Large intestine (tissue), 3 donors: ENCODE measurements around the gene CYP2F1. TPM values are rescaled to one million over a fixed set of nuclear protein-coding genes. Genes with fewer than 3 reads are reported as not detected.
A peak's percentile ranks its signal among the peaks of the same experiment; 100 is the strongest.
"Not testable (repeated sequence)": the region's sequence is repeated elsewhere in the genome, so short reads cannot be mapped to it uniquely, and the experiment has no call there.

Source experiments
- DNase-seq, 2 donors: peaks; one replicate each; pipeline versions ENCODE4 v3.0.0 to v3.0.0-alpha.2; 2013
- H3K27ac ChIP-seq: one replicate; pipeline ENCODE4 v1.5.1; 2013; ENCODE audit warnings: low read length
- H3K27me3 ChIP-seq: 2 replicates; pipeline ENCODE4 v1.6.1; 2013; ENCODE audit warnings: low read length; ENCODE audit not compliant: control insufficient read depth, insufficient read depth
- H3K36me3 ChIP-seq: 2 replicates; pipeline ENCODE4 v1.6.1; 2013; ENCODE audit warnings: low read length; ENCODE audit not compliant: control insufficient read depth, insufficient read depth
- H3K4me1 ChIP-seq: one replicate; pipeline ENCODE4 v1.6.1; 2013; ENCODE audit warnings: low read length; ENCODE audit not compliant: control insufficient read depth, insufficient read depth
- H3K4me3 ChIP-seq: one replicate; pipeline ENCODE4 v1.5.1; 2013; ENCODE audit warnings: low read length
- H3K9me3 ChIP-seq: one replicate; pipeline ENCODE4 v1.6.1; 2013; ENCODE audit warnings: mild to moderate bottlenecking, low read depth, low read length, moderate library complexity; ENCODE audit not compliant: control insufficient read depth
- WGBS: methylation state at CpG from one replicate; pipeline ENCODE4 v1.1.5; 2013; ENCODE audit warnings: low lambda C conversion rate; ENCODE audit not compliant: insufficient coverage; 5-methylcytosine and 5-hydroxymethylcytosine counted together
- polyA plus RNA-seq: library from polyadenylated mRNA; unstranded; fragments of 120-200 nt; gene quantifications from one replicate; pipeline ENCODE4 v1.2.1, GENCODE V29; 2013

CYP2F1 gene
- polyA plus RNA-seq, 1 donor = 0.06 TPM

GRCh38 chr19:41149831-41150230 lies 35.6 kb downstream of the CYP2F1 start:
- Histone ChIP-seq H3K4me1 (no peaks in the 10 kb centered on the region), H3K27ac (no peak overlapping the region), H3K9me3 (no peaks in the 10 kb centered on the region), H3K27me3 (no peaks in the 10 kb centered on the region), H3K36me3 (no peaks in the 10 kb centered on the region), H3K4me3 (no peak overlapping the region)
- WGBS = 100% methylated on average over 1 of the region's 2 CpGs
- DNase-seq = no peak

- H3K4me3 ChIP-seq, H3K27me3 ChIP-seq, H3K27ac ChIP-seq, DNase-seq, H3K4me1 ChIP-seq, H3K9me3 ChIP-seq, H3K36me3 ChIP-seq: not testable (repeated sequence)
- WGBS = 72% methylated on average over 2 of the region's 7 CpGs
Observed at GRCh38 chr19:41150986-41151385, 36.8 kb downstream of the CYP2F1 start.

DNA sequence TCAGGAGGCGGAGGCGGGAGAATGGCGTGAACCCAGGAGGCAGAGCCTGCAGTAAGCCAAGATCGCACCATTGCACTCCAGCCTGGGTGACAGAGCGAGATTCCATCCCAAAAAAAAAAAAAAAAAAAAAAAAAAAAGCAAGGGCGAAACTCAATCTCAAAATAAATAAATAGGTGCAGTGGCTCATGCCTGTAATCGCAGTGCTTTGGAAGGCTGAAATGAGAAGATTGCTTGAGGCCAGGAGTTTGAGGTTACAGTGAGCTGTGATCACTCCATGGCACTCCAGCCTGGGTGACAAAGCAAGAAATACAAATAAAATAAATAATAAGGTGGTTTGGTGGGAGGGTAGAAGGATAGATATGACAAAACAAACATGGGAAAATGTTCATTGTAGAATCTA lies 39.8 kb downstream of the CYP2F1 start:
- DNase-seq = no peak
- Histone ChIP-seq H3K4me1 (peaks cover 10% of the 10 kb centered on the region), H3K36me3 (no peaks in the 10 kb centered on the region), H3K27ac (no peak overlapping the region), H3K27me3 (no peaks in the 10 kb centered on the region), H3K9me3 (no peaks in the 10 kb centered on the region), H3K4me3 (no peak overlapping the region)
- WGBS = 100% methylated on average over 1 of the region's 7 CpGs

DNA sequence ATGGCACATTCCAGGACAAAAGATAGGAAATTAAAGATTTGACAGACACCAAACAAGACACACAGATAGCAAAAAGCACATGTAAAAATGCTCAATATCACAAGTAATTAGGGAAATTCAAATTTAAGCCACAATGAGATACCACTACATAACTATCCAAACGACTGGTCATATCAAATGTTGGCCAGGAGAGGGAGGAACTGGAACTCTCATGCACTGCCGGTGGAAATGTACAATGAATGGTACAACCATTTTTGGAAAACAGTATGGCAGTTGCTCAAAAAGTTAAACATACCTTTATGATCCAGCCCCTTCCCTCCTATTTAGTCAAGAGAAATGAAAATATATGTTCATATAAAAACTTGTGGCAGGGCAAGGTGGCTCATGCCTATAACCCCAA lies 42.0 kb downstream of the CYP2F1 start:
- H3K27ac ChIP-seq = no peak overlapping the region
- H3K4me1 ChIP-seq = peaks cover 22% of the 10 kb centered on the region
- no peaks in the 10 kb centered on the region for H3K27me3 ChIP-seq
- DNase-seq = no peak
- no peaks in the 10 kb centered on the region for H3K9me3 ChIP-seq
- no peak overlapping the region for H3K4me3 ChIP-seq
- no peaks in the 10 kb centered on the region for H3K36me3 ChIP-seq
- 83% methylated on average over 1 of the region's 2 CpGs for WGBS

DNA sequence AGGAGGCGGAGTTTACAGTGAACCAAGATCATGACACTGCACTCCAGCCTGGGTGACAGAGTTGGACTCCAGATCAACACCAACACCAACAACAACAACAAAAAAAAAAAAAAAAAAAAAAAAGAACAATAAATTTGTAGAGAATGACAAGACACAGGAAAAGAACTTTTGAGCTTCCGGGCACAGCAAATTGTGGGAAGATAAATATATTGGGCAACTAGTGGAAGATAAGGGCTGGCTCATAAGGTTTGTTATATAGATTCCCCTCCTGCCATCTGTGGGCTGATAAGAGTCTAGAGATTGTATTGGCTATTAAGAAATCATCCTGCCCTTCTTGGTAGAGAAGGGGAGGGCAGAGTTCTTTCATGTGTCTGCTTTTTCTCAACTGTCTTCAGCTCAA lies 45.6 kb downstream of the CYP2F1 start:
- Histone ChIP-seq H3K36me3 (no peaks in the 10 kb centered on the region), H3K4me1 (peaks cover 26% of the 10 kb centered on the region), H3K9me3 (no peaks in the 10 kb centered on the region), H3K4me3 (no peak overlapping the region), H3K27me3 (no peaks in the 10 kb centered on the region), H3K27ac (peak overlapping the region; percentile 98)
- DNase-seq = peak; percentile 55 to 80
- WGBS = no CpG with 5 or more reads among the region's 2 CpGs

- WGBS = no CpG with 5 or more reads among the region's 5 CpGs
- Histone ChIP-seq H3K9me3 (no peaks in the 10 kb centered on the region), H3K27ac (no peak overlapping the region), H3K27me3 (no peaks in the 10 kb centered on the region), H3K36me3 (no peaks in the 10 kb centered on the region), H3K4me1 (peaks cover 45% of the 10 kb centered on the region), H3K4me3 (no peak overlapping the region)
- no peak for DNase-seq
Observed at GRCh38 chr19:41161903-41162302, 47.7 kb downstream of the CYP2F1 start.

DNA sequence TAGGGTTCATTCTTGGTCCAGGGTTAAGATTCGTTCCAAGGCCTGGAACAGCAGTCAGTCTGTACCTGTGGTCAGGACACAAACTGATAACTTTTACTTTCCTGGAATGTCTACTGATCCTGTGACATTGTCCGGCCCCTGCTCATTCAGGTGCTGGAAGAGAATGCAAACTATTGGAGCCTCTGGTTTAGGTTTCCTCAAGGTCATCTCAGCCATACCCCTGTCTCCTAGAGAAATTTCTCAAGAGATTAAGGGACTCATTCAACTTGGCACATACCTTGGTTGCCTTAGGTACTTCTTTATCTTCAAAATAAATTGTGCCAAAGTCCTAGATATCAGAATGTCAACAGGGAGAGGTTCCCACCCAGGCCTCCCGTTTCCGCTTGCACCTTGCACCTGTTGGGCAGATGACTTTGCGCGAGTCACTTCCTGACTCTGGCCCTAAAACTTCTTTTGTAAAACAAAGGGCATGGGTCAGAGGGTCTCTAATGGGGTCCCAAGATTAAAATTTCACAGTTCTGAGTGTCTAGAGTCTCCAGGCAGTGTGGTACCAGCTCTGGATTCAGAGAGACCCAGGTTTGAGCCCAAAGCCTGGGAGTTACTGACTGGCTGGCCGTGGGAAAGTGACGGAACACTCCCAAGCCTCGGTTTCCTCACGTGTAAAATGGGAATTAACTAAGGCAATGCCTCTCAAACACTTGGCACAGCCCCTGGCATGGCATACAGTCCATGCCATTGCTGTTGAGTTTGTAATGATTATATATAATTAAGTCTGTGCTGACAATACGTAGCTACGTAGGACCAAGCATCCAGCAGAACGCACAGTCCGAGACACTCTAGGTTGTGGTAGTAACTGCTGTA lies 52.9 kb downstream of the CYP2F1 start:
- WGBS = no CpG with 5 or more reads among the region's 14 CpGs
- no peaks in the 10 kb centered on the region for H3K9me3 ChIP-seq
- H3K4me1 ChIP-seq = peaks cover 34% of the 10 kb centered on the region
- DNase-seq = peak; percentile 91 to 96
- H3K27me3 ChIP-seq = no peaks in the 10 kb centered on the region
- no peak overlapping the region for H3K4me3 ChIP-seq
- no peaks in the 10 kb centered on the region for H3K36me3 ChIP-seq
- peak overlapping the region; percentile 90 for H3K27ac ChIP-seq

GRCh38 chr19:41172297-41173164 lies 58.3 kb downstream of the CYP2F1 start:
- WGBS = no CpG with 5 or more reads among the region's 6 CpGs
- peak in 1 of 2 donors; percentile 65 for DNase-seq

DNA sequence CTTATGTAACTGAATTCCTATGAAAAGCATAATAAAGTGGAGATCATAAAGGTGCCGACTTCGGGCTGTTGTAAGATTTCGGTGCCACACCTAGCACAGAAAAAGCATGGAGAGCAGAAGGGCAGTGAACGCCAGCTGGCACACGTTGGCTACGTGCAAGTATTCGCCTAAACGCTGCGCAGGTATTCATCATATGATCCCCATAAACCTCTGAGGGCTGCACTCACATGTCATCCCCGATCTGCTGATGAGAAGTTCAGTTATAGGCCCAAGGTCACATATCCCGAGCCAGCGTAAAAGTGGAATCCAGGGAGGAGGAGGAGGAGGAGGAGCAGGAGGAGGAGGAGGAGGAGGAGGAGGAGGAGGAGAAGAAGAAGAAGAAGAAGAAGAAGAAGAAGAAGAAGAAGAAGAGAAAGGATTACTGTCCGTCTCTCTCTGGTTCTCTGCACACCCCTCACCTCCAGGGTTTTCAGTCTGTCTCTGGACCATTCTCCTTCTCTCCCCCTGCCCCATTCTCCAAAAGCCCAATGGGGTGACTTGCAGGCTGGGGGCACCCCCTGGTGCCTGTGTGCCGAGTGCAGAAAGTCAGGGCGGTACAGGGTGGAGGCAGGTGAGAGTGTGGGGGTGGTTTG lies 60.2 kb downstream of the CYP2F1 start:
- H3K4me3 ChIP-seq = no peak overlapping the region
- peaks cover 45% of the 10 kb centered on the region for H3K4me1 ChIP-seq
- DNase-seq = peak; percentile 88 to 96
- peak overlapping the region; percentile 95 for H3K27ac ChIP-seq
- no CpG with 5 or more reads among the region's 15 CpGs for WGBS
- H3K9me3 ChIP-seq = no peaks in the 10 kb centered on the region
- H3K27me3 ChIP-seq = no peaks in the 10 kb centered on the region
- H3K36me3 ChIP-seq = no peaks in the 10 kb centered on the region

More at GRCh38 chr19:41172297-41173164, 58.3 kb downstream of the CYP2F1 start:
- H3K4me3 ChIP-seq = no peak overlapping the region
- H3K36me3 ChIP-seq = no peaks in the 10 kb centered on the region
- no peaks in the 10 kb centered on the region for H3K27me3 ChIP-seq
- no peaks in the 10 kb centered on the region for H3K9me3 ChIP-seq
- H3K4me1 ChIP-seq = peaks cover 49% of the 10 kb centered on the region
- peak overlapping the region; percentile 84 for H3K27ac ChIP-seq
